GM19452 (cell line): Measurements from ENCODE around the gene CSKMT.
"Not testable (repeated sequence)": the region's sequence is repeated elsewhere in the genome, so short reads cannot be mapped to it uniquely, and the experiment has no call there.

ENCODE experiments used
- ATAC-seq: cut with Tn5 transposase; IDR thresholded peaks from one replicate; pipeline ENCODE4 v1.9.1; 2021; ENCODE audit not compliant: unreplicated experiment

Gene CSKMT

DNA sequence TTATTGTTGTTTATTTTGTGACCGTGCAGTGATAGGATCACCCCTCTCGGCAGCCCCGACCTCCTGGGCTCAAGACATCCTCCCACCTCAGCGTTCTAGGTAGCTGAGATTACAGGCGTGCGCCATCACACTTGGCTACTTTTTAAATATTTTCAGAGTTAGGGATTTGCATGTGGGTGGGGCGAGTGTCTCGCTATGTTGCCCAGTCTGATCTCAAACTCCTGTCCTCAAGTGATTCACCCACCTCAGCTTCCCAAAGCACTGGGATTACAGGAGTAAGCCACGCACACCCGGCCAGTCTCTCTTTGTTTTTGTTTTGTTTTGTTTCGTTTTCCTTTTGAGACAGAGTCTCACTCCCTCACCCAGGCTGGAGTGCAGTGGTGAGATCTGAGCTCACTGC is 10.8 kb upstream of the CSKMT start:
- ATAC-seq: no peak

GRCh38 chr11:62656796-62657429 is 8.2 kb upstream of the CSKMT start:
- ATAC-seq: no peak

DNA sequence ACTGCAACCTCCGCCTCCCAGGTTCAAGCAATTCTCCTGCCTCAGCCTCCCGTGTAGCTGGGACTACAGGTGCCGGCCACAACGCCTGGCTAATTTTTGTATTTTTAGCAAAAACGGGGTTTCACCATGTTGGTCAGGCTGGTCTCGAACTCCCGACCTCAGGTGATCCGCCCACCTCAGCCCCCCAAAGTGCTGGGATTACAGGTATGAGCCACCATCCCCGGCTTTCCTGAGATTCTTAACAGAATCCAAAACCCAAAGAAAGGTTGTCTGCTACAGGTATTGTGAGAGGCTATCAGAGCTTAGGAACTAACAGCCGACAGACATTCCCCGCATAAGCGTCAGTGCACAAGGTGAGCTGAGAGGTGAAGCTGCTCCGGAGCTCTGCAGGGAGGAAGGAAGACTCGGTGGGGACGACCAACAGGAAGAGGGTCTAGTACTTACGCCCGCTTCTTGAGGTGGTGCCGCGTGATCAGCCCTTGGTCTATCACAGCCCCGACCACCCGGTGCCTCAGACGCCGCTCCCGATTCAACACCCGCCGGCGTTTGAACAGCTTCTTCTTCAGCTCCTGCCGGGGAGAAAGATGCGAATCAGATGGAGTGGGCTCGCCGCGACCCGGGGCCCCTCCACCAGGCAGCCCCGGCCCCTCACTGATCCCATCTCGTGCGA is 572 bp upstream of the CSKMT start:
- peak; percentile 18 for ATAC-seq

DNA sequence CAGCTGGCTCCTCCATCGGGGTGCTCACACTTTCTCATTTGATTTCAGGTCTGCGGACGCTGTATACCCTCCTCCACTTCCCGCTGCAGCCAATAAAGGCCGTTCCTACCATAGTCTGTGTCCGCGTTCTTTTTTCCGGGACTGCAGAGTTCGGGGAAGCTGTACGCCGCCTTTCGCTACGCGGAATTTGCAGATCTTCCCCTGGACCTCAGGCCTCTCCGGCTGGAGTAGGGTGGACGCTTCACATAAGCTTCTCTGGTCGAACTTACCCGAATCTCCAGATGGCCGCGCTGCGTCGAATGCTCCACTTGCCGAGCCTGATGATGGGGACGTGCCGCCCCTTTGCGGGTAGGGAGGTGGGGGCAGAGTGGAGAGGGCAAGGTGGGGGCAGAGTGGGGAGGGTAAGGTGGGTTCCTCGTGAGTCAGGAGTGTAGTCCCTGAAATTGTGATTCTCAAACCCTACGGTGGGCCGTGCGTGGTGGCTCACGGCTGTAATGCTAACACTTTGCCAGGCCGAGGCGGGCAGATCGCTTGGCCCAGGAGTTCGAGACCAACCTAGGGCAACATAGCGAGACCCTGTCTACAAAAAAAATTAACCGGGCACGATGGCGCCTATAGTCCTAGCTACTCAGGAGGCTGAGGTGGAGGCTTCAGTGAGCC is 617 bp downstream of the CSKMT start:
- ATAC-seq: no peak

DNA sequence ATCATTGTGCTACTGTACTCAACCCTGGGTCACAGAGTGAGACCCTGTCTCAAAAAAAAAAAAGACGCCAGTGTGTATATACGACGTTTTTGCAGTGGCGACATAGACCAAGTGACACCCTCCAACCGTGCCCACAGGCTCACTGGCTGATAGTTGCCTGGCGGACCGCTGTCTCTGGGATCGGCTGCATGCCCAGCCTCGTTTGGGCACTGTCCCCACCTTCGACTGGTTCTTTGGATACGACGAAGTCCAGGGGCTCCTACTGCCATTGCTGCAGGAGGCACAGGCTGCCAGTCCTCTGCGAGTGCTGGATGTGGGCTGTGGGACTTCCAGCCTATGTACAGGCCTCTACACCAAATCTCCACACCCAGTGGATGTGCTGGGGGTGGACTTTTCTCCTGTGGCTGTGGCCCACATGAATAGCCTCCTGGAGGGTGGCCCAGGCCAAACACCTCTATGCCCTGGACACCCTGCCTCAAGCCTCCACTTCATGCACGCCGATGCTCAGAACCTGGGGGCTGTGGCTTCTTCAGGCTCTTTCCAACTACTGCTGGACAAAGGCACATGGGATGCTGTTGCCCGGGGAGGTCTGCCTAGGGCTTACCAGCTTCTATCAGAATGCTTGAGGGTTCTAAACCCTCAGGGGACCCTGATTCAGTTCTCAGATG is 1.3 kb downstream of the CSKMT start:
- no peak for ATAC-seq

- ATAC-seq: no peak
These were observed 2.3 kb downstream of the CSKMT start for GRCh38 chr11:62667460-62667859.

DNA sequence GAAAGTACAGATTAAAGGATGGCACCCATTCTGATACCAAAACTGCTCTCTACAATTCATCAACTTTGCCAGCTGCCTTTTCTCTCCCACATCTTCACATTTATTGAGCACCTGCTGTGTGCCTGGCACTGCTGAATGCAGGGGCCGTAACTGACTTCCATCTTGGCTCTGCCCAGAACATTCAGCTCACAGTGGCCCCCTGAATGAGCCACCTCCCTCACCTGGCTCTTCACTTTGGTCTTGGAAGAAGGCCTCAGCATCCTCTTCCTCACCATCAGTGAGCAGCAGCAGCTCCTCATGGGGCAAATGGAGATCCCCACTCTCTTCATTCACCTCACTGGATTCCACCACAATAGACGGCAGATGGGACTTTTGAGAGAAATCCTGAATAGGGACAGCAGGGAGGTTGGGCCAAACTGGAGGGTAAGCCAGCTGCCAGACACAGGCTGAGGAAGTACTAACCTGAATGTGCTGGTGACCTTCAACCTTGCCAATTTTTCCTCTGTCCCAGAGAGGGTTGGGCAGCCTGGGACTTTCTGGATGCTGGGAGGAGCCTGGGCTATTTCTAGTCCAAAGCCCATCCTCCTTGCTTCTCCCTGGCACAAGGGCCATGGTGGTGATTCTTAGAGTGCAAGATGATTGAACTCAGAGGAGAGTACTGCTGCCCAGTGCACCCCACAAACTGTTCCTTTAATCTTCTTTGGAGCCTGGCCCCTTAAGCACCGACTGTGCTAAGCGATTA is 4.5 kb downstream of the CSKMT start:
- no peak for ATAC-seq

DNA sequence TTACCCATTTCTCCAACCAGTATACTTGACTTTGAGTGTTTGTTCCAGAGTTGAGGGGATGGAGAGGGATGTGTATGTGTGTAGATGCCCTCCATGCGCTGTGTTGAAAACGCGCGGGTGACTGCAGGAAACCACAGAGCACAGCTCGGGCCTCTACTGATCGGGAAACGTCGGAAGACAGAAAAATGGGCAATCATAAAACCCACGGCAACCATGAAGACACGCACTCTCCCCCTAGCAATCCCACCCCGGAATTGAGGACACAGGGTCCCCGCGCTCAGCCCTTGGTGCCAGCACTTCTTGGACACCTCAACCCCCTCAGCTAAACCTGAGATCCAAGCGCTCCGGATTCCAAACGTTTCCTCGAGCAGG is 6.1 kb downstream of the CSKMT start:
- no peak for ATAC-seq

DNA sequence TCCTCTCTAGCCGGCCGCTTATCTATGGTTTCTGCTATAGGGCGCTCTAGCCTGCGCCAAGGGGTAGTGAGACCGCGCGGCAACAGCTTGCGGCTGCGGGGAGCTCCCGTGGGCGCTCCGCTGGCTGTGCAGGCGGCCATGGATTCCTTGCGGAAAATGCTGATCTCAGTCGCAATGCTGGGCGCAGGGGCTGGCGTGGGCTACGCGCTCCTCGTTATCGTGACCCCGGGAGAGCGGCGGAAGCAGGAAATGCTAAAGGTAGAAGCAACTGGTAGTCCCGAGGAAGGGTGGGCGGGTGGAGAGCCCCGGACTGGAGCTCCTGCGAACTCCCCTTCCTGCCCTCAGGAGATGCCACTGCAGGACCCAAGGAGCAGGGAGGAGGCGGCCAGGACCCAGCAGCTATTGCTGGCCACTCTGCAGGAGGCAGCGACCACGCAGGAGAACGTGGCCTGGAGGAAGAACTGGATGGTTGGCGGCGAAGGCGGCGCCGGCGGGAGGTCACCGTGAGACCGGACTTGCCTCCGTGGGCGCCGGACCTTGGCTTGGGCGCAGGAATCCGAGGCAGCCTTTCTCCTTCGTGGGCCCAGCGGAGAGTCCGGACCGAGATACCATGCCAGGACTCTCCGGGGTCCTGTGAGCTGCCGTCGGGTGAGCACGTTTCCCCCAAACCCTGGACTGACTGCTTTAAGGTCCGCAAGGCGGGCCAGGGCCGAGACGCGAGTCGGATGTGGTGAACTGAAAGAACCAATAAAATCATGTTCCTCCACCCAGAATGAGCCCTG is 6.7 kb downstream of the CSKMT start, which contains the start of the genes LBHD1 and UQCC3:
Gene LBHD1, minus strand, starts transcription at position 660 of the 782 bp plus-strand sequence. CDS start 2,236 bp downstream, outside the sequence.
Gene UQCC3, plus strand, starts transcription at position 66 of the 782 bp plus-strand sequence. Its CDS starts 73 bp downstream, at position 139.
- ATAC-seq: peak; percentile 56

DNA sequence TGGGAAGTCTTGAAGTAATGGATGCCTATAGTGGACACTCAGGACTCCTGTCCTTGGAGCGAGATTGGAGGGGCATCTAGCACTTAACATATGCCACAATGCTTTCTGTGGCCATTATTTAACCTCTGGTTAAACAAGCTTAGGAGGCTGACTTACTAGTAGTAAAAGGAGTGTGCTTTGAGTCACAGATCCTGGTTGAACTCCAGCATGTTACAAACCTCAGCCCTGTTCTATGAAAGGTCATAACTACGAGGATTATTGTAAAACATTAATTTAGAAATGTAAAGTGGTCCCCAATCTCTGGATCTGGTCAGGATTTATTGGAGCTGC is 8.0 kb downstream of the CSKMT start:
- no peak for ATAC-seq

DNA sequence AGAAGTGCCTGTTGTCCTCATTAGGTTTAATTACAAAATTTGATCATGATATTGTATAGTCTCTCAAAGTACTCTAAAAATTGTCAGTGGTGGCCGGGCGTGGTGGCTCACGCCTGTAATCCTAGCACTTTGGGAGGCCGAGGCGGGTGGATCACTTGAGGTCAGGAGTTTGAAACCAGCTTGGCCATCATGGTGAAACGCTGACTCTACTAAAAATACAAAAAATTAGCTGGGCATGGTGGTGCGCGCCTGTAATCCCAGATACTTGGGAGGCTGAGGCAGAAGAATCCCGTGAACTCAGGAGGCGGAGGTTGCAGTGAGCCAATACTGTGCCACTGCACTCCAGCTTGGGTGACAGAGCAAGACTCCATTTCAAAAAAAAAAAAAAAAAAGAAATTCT is 10.3 kb downstream of the CSKMT start:
- not testable (repeated sequence) for ATAC-seq

DNA sequence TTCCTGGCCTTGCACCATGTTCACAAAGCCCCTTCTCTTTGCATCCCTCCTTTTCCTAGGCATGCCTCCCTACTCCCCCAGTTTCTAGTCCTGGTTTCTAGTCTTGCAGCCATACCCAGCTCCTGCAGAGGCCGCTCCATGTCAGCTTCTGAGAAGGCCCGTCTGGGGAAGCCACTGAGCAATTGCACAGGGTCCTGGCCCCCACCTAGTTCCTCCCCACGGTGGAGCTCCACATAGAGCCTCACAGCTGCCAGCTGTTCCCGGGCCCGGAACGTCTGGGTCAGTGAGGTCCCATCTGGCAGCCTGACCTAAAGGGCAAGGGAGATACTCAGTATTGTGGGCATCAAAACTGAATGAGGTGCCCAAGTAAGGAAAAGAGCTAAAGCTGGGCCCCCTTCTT is 11.6 kb downstream of the CSKMT start:
- no peak for ATAC-seq

- no peak for ATAC-seq
These were observed 12.0 kb downstream of the CSKMT start for GRCh38 chr11:62677156-62677555.

- ATAC-seq: no peak
These were observed 12.6 kb downstream of the CSKMT start for GRCh38 chr11:62677714-62678113.

DNA sequence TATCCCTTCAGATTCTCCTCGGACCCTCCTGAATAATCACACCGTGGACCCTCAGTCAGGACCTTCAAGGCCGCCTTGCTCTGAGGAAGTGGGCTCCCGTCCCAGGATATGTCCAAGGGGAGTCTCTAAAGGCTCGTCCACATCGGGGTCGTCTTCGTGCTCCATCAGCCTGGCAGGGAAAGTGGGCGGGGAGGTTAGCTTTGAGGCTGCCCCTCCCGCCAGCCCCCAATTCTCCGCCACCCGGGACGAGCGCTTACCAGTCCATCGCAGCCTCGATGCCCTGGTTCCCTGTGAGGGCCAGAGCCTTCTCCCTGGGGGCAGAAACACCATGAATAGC is 13.3 kb downstream of the CSKMT start:
- ATAC-seq: no peak

- peak; percentile 71 for ATAC-seq
These were observed 13.9 kb downstream of the CSKMT start, which contains the start of gene UBXN1 for GRCh38 chr11:62678770-62679696. Gene UBXN1 (minus strand): TSS chr11:62679073. CDS start chr11:62678923, 150 bp downstream.

DNA sequence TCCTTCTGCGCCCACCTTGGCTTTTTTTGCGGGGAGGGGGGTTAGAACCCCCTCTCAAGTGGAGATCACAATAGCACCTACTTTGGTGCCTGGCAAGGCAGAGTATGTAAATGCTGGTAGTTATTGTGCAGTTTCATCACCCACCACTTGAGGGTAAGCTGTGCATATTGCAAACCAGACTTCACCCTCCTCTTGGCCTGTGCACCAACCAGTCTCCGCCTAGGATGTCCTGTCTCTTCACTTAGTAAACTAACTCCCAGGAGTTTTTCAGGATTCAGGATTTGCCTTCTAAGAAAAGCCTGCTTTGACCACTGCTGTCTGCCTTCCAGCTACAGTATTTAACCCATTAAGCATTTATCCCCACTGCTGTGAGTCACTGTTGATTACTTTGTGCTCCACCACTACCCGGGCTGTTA is 15.7 kb downstream of the CSKMT start:
- ATAC-seq: no peak

DNA sequence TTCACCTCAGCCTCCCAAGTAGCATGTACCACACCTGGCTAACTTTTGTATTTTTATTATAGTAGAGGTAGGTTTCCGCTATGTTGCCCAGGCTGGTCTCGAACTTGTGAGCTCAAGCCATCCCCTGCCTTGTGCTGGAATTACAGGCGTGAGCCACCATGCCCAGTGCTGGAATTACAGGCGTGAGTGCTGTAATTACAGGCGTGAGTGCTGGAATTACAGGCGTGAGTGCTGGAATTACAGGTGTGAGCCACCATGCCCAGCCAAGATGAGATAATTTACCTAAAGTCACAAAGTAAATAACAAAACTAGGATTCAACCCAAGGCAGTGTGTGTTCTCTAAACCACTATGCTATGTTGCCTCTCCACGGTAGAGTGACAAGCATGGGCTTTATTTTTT is 17.4 kb downstream of the CSKMT start:
- ATAC-seq: no peak
